GM12878 (cell line): ENCODE results near the gene SMIM38. TPM values are rescaled to one million over a fixed set of nuclear protein-coding genes. Genes with fewer than 3 reads are reported as not detected.

Source experiments
- ATAC-seq: fragments of 200-7000 bp; cut with Tn5 transposase; 3 replicates; pipeline ENCODE4 v1.9.1; 2020; ENCODE audit warnings: mild to moderate bottlenecking, moderate library complexity
- BruUV-seq: library from RNA; stranded (reverse); fragments of 400-500 nt; replicated peaks from 2 replicates; lab custom pipeline; 2021; lab: Mats Ljungman, UMichigan
- CTCF ChIA-PET: fragments of 300-600 bp; sonication (Branson Sonifier 250); formaldehyde crosslinking; extraction: SDS; loops from one replicate; lab custom pipeline; 2021; ENCODE audit warnings: inconsistent platforms; lab: Yijun Ruan, JAX
- POLR2A ChIA-PET: fragments of 350-600 bp; formaldehyde crosslinking; extraction: SDS; loops from one replicate; lab custom pipeline; 2021; ENCODE audit warnings: inconsistent platforms; lab: Charles Lee
- RAD21 ChIA-PET: fragments of 300-600 bp; sonication (Branson Sonifier 250); formaldehyde crosslinking; loops from one replicate; lab custom pipeline; 2023; ENCODE audit warnings: antibody characterized with exemption; ENCODE audit not compliant: unreplicated experiment; lab: Charles Lee
- SMC1A ChIA-PET: fragments of 300-600 bp; sonication (Branson Sonifier 250); formaldehyde crosslinking; loops from one replicate; lab custom pipeline; 2023; ENCODE audit not compliant: unreplicated experiment, uncharacterized antibody; lab: Charles Lee
- DNase-seq: peaks from one replicate; pipeline ENCODE4 v3.0.0-alpha.2; 2011; ENCODE audit warnings: low read depth, low spot score
- FAIRE-seq: peaks from 3 replicates; lab custom pipeline; 2011; peaks lifted over from hg19 to GRCh38; lab: Jason Lieb, UNC
- H2AFZ ChIP-seq: 2 replicates; pipeline ENCODE4 v1.6.0; 2011; ENCODE audit warnings: low read depth, low read length, control low read depth; ENCODE audit not compliant: control insufficient read depth
- H3K27ac ChIP-seq: 2 replicates; pipeline ENCODE4 v1.5.1; 2011; ENCODE audit warnings: control low read depth; ENCODE audit not compliant: control insufficient read depth, insufficient read depth
- H3K27me3 ChIP-seq, 2 experiments: replicated peaks in 1 of 2; 2 replicates each; pipeline versions ENCODE4 v1.6.0 to v1.6.1; 2011; ENCODE audit warnings: low read length in 1 of 2; ENCODE audit not compliant: control insufficient read depth in 2 of 2, insufficient read depth in 2 of 2
- H3K36me3 ChIP-seq, 2 experiments: 2 replicates each; pipeline ENCODE4 v1.5.1; 2011; ENCODE audit warnings: low read length in 1 of 2; ENCODE audit not compliant: control insufficient read depth in 2 of 2, insufficient read depth in 2 of 2
- H3K4me1 ChIP-seq: 2 replicates; pipeline ENCODE4 v1.6.1; 2011; ENCODE audit warnings: mild to moderate bottlenecking, low read length, moderate library complexity, mixed read lengths; ENCODE audit not compliant: control insufficient read depth, insufficient read depth
- H3K4me2 ChIP-seq: 2 replicates; pipeline ENCODE4 v1.6.0; 2011; ENCODE audit warnings: control low read depth; ENCODE audit not compliant: control insufficient read depth, insufficient read depth
- H3K4me3 ChIP-seq: fragments of 200-600 bp; sonication (generic); 2 replicates; pipeline ENCODE4 v1.5.1; 2016
- H3K79me2 ChIP-seq: 2 replicates; pipeline ENCODE4 v1.6.0; 2011; ENCODE audit warnings: low read length; ENCODE audit not compliant: control insufficient read depth, insufficient read depth
- H3K9ac ChIP-seq: 2 replicates; pipeline ENCODE4 v1.8.0; 2011; ENCODE audit warnings: low read length, control low read depth, mixed read lengths; ENCODE audit not compliant: control insufficient read depth, insufficient read depth
- H3K9me3 ChIP-seq: replicated peaks from 3 replicates; pipeline ENCODE4 v1.5.1; 2011; ENCODE audit warnings: mild to moderate bottlenecking, low read length; ENCODE audit not compliant: control insufficient read depth, insufficient read depth
- H4K20me1 ChIP-seq: 2 replicates; pipeline ENCODE4 v1.6.0; 2011; ENCODE audit not compliant: control insufficient read depth, insufficient read depth
- ATF7 ChIP-seq: fragments of 450-650 bp; IDR thresholded peaks from 2 replicates; pipeline ENCODE4 v1.6.1; 2016; ENCODE audit warnings: low read depth, mild to moderate bottlenecking
- FOS ChIP-seq: IDR thresholded peaks from 3 replicates; pipeline ENCODE4 v1.6.1; 2011; ENCODE audit warnings: borderline replicate concordance; ENCODE audit not compliant: insufficient read length; ENCODE audit errors: extremely low read depth
- IKZF1 ChIP-seq: fragments of 450-650 bp; conservative IDR thresholded peaks from 2 replicates; pipeline ENCODE4 v1.6.1; 2017; ENCODE audit warnings: antibody characterized with exemption, mild to moderate bottlenecking
- IKZF2 ChIP-seq, 2 experiments: fragments of 450-650 bp; IDR thresholded peaks; 2 replicates each; pipeline ENCODE4 v1.6.1; 2017; ENCODE audit warnings: mild to moderate bottlenecking in 2 of 2, moderate library complexity in 2 of 2
- RELB ChIP-seq: fragments of 450-650 bp; IDR thresholded peaks from 2 replicates; pipeline ENCODE4 v1.6.1; 2017; ENCODE audit warnings: low read depth, mild to moderate bottlenecking, moderate library complexity
- SREBF2 ChIP-seq: IDR thresholded peaks from 2 replicates; pipeline ENCODE4 v1.6.1; 2012; ENCODE audit warnings: mild to moderate bottlenecking, low read length
- ZBED1 ChIP-seq: IDR thresholded peaks from 2 replicates; pipeline ENCODE4 v1.6.1; 2016; ENCODE audit warnings: borderline replicate concordance
- ZNF622 ChIP-seq: fragments of 450-650 bp; IDR thresholded peaks from 2 replicates; pipeline ENCODE4 v1.6.1; 2017; ENCODE audit warnings: mild to moderate bottlenecking, inconsistent platforms
- WGBS: methylation state at CpG from one replicate; pipeline ENCODE4 v1.1.6; 2016; ENCODE audit warnings: low lambda C conversion rate; ENCODE audit not compliant: insufficient replicate concordance, insufficient coverage; ENCODE audit errors: missing lambda C conversion rate; 5-methylcytosine and 5-hydroxymethylcytosine counted together
- in situ Hi-C: fragments of 300-500 bp; cut with MboI; formaldehyde crosslinking; loops from 9 replicates; pipeline ENCODE4 v1.14.3; 2018; ENCODE audit warnings: mixed read lengths
- intact Hi-C: fragments of 100-400 bp; cut with micrococcal nuclease; formaldehyde crosslinking; loops from one replicate; pipeline ENCODE4 v1.14.2; 2022; ENCODE audit not compliant: unreplicated experiment
- polyA plus RNA-seq, 11 experiments: library from polyadenylated mRNA; depleted of rRNA in 4 of 11; unstranded in 6 of 11; stranded (reverse) in 5 of 11; fragments of >200 nt; fragmentation: Nextera tagmentation in 4 of 11; fragmentation: Illumina TruSeq in 1 of 11; extraction: Ambion mirVana in 4 of 11; extraction: Trizol in 1 of 11; gene quantifications; 1 replicate in 1 of 11; 2 replicates in 10 of 11; pipeline versions ENCODE4 v1.2.1 to v1.2.3, GENCODE V29; 2011 to 2016; ENCODE audit warnings: inconsistent platforms in 2 of 11, missing spikeins in 2 of 11, low read depth in 1 of 11
- total RNA-seq, 4 experiments: library from RNA; depleted of rRNA in 3 of 4; stranded (reverse); fragments of >200 nt in 3 of 4; fragmentation: Illumina TruSeq in 1 of 4; extraction: Trizol in 1 of 4; gene quantifications; 2 replicates each; pipeline versions ENCODE4 v1.2.1 to v1.2.3, GENCODE V29; 2013 to 2021

SMIM38 gene
- total and polyA plus RNA-seq, 10 of the 15 experiments (the other 5 are each of a cell fraction or from before 2014, with no cell fraction given): 0.15 to 5.0 (median 2.1) TPM; not detected in 1

- no peak overlapping the region for H2AFZ ChIP-seq
- no peaks in the 10 kb centered on the region for H3K4me1 ChIP-seq
- RAD21 ChIA-PET: no interaction called here
- FAIRE-seq (no peak), DNase-seq (no peak), ATAC-seq (no peak)
- H3K27ac ChIP-seq: no peak overlapping the region
- H3K4me3 ChIP-seq: no peak overlapping the region
- CTCF ChIA-PET: no interaction called here
- no peak overlapping the region for H3K4me2 ChIP-seq
- no peaks in the 10 kb centered on the region for H4K20me1 ChIP-seq
- TF ChIP-seq ATF7 (no peak), IKZF1 (no peak), SREBF2 (no peak), IKZF2 (IDR thresholded peaks at IDR 0.05) (no peak), RELB (no peak), ZNF622 (no peak), ZBED1 (no peak), FOS (no peak)
- SMC1A ChIA-PET: no interaction called here
- H3K9ac ChIP-seq: no peak overlapping the region
- WGBS: 63% methylated on average over 20 of the region's 20 CpGs
- in situ Hi-C loops (no loop called here), intact Hi-C loops (no loop called here)
- no peaks in the 10 kb centered on the region; a peak in 1 of 4 replicates for H3K27me3 ChIP-seq
- no TSS peak for BruUV-seq
- H3K79me2 ChIP-seq: no peaks in the 10 kb centered on the region
- H3K9me3 ChIP-seq: no peaks in the 10 kb centered on the region; the same call in 1 of the 3 replicates
- POLR2A ChIA-PET: interaction anchor here (0.5 kb wide), 1 partner anchor 127 kb away, joined by 3 read pairs; no protein-coding TSS in a partner anchor
- no peaks in the 10 kb centered on the region for H3K36me3 ChIP-seq
Observed at GRCh38 chr11:69111624-69112542, 43.9 kb upstream of the SMIM38 start.
